WI38 (cell line): Measurements from ENCODE around the gene ABCC12.

ENCODE experiments used
- H3K4me3 ChIP-seq: 2 replicates; pipeline ENCODE4 v1.5.1; 2011; ENCODE audit warnings: low read depth, mild to moderate bottlenecking, control low read depth, low read length
- TF ChIP-seq, protein P1 (sequence below): IDR thresholded peaks from 2 replicates; pipeline ENCODE4 v1.5.1; 2012; ENCODE audit warnings: low read depth, mild to moderate bottlenecking, control low read depth, low read length

ABCC12 gene

DNA sequence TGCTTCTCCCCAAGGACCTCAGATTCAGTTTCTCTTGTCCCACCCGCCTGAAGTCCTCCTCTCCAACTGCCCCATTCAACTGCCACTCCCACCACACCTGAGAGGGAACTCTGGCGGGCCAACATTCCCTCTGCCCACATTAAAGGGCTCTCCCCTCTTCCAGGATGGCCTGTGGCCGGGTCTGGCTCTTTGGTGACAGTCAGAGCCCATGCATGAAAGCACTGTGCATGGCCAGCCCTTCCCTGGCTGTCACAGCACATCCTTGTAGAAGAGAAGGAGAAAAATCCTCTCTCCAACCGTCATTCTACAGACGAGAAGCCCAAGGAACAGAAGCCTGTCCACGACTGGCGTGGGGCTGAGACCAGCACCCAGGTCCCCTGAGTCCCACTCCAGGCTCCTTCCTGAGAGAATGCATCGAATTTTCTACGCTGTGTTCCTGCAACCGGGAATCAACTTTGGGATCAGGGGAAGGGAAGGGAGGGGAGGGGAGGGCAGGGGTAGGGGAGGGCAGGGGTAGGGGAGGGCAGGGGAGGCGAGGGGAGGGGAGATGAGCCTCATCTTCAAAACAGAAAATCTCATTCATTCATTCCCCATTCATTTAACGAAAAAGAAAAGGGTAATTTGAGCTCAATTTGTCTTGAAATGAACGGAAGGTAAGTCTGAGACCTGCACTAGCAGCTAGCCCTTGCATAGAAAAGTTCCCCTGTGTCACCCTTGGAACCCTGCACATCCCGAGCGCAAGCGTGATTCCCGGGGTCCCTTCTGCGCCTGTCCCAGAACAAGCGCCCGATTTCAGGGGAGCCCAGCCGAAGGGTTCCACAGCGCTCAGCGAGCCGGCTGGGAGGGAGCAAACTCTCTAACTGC lies at the start of gene ABCC12:
Gene ABCC12, minus strand, starts transcription at position 68 of the 864 bp plus-strand sequence. CDS start 9,569 bp downstream, outside the sequence.
- TF ChIP-seq, protein P1, sequence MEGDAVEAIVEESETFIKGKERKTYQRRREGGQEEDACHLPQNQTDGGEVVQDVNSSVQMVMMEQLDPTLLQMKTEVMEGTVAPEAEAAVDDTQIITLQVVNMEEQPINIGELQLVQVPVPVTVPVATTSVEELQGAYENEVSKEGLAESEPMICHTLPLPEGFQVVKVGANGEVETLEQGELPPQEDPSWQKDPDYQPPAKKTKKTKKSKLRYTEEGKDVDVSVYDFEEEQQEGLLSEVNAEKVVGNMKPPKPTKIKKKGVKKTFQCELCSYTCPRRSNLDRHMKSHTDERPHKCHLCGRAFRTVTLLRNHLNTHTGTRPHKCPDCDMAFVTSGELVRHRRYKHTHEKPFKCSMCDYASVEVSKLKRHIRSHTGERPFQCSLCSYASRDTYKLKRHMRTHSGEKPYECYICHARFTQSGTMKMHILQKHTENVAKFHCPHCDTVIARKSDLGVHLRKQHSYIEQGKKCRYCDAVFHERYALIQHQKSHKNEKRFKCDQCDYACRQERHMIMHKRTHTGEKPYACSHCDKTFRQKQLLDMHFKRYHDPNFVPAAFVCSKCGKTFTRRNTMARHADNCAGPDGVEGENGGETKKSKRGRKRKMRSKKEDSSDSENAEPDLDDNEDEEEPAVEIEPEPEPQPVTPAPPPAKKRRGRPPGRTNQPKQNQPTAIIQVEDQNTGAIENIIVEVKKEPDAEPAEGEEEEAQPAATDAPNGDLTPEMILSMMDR, result no peak
- no peak within 1 kb of the TSS for H3K4me3 ChIP-seq

DNA sequence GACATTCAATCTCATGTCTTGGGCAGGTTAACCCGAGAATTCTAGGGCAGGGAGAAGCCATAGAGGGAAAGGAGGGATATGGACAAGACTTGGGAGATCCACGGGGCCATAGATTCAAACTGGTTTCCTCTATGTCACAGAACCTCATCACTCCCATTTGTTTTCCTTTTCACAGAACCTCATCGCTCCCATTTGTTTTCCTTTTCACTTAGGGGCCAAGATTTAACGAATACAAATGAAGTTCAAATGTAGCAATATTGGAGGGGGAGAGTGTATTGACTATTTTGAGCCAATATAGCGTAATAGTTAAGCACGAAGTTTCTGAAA lies 49.0 kb upstream of the ABCC12 start:
- TF ChIP-seq, protein P1, result no peak
- H3K4me3 ChIP-seq, result no peak overlapping the region

DNA sequence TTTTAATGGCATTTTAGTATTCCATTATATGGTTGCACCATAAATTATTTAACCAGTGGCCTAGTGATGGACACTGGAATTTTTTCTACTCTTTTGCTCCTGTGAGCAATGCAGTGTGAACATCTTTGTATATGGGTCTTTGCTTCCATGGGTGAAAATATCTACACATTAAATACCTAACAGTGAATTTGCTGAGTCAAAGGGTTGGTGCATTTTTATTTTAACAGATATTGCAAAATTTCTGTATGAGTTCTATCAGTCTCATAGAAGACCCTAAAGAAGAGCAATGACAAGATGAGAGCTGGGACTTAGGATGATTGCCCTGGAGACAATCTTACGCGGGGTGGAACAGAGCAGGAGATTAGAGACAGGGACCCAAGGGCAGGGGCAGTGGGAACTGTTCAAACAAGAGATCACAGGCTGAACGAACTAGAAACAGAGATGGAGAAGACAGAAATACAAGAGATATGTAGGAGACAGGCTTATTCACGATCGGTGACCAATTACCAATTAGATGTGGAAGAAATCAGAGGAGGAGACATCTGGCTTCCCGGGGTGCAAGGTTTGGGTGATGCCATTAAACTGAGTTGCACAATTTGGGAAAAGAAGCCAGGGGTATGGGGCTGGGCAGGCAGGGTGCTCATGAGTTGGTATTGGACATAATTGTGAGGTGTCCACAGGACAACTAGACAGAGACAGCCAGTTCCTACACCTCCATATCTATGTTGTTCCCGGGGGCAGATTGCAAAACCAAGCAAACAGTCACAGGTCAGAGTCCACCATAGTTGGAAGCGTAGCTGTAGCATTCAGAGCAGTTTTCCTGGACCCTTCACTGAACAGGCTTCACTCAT lies 48.4 kb upstream of the ABCC12 start:
- TF ChIP-seq, protein P1, result no peak
- H3K4me3 ChIP-seq, result no peak overlapping the region

DNA sequence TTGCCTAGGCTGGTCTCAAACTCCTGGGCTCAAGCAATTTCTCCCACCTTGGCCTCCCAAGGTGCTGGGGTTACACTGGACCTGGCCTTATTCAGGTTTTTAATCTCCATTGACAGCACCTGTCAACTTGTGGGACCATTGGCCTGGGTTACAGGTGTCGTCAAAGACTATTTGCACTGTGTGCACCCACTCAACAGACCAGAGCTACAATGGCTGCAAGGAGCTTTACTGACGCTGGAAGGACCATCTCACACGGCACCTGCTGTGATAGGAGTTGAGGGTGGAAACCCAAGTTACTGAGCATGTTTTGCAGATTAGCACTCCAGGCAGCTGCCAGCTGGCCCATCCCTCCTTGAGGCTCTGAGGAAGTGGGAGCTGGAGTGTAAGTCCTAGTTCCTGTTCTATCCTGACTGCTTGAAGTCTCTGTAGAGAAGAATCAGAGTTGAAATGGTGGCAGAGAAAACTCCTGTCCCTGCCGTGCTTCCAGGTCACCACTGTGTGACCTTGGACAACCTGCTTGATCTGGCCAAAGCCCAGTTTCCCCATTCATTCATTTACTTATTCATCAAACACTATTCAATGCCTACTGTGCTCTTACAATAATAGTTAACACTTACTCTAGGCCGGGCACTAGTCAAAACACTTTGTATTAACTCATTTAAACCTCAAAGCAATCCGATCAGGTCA lies 45.9 kb upstream of the ABCC12 start:
- H3K4me3 ChIP-seq, result no peak overlapping the region
- TF ChIP-seq, protein P1, result no peak

DNA sequence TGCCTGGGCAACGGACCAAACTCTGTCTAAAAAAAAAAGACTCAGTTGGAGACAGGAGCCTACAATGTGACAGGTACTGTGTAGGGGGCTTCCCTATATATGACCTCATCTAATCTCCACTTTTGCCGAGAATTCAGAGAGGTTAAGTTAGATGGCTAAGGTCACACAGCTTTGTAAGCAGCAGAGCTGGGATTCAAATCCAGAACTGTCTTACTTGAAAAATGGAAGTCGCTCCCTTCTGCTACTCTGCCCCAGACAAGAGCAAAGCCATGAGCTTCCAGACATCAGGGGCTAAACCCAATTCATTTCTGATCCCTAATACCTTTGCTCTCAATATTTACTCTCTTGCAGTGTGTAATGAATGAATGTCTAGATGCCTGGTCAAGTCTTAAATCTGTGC lies 41.5 kb upstream of the ABCC12 start:
- TF ChIP-seq, protein P1, result no peak
- no peak overlapping the region for H3K4me3 ChIP-seq

DNA sequence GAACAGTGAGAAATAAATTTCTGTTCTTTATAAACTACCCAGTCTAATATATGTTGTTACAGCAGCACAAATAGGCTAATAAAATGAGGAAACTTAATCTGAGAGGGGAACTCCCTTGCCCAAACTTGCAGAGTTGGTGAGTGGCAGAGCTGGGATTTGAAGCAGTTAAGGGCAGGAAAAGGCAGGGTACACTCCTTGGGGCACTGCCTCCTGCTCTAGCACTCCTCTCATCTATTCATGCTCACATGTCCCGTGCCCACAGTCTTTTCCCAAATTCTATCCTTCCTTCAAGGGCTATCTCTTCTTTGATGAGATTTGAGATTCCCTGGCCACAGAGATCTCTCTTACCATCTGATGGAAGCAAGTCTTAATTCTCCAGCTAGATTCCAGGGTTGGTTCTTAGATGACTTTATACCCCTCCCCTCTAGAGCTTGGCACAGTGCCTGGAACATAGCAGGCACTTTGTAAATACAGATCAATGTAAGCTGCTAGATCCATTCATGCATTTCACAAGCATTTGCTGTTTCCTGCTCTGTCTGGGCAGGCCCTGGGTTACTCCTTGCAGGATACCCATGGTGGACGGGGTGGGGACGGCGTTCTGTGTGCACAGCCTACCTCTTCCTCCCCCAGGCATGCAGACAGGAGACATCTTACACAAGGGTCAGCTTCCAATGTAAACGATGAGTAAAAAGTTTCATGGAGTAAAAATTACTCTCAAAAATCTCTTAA lies 39.2 kb upstream of the ABCC12 start:
- no peak overlapping the region for H3K4me3 ChIP-seq
- TF ChIP-seq, protein P1, result no peak
